ENCODE measurements around the gene DAGLB.
"Not testable (repeated sequence)": the region's sequence is repeated elsewhere in the genome, so short reads cannot be mapped to it uniquely, and the experiment has no call there.

DAGLB gene

GRCh38 chr7:6398943-6399342, 48.8 kb downstream of the DAGLB start:
- no peak for DNase-seq (ENCODE audit: low read depth in 2 of 2)

- not testable (repeated sequence) for DNase-seq (ENCODE audit: low read depth in 2 of 2)
Measured at GRCh38 chr7:6397759-6398495, 49.8 kb downstream of the DAGLB start.

- no peak for DNase-seq (ENCODE audit: low read depth in 2 of 2)
Measured at GRCh38 chr7:6395898-6396595, 51.7 kb downstream of the DAGLB start.

- no peak for DNase-seq (ENCODE audit: low read depth in 2 of 2)
Measured at GRCh38 chr7:6394114-6394513, 53.6 kb downstream of the DAGLB start.

- DNase-seq (ENCODE audit: low read depth in 2 of 2): no peak
Measured at GRCh38 chr7:6393667-6394056, 54.1 kb downstream of the DAGLB start.

- DNase-seq (ENCODE audit: low read depth in 2 of 2): peak in 1 of 2 experiments; percentile 29
Measured at GRCh38 chr7:6392712-6393666, 54.8 kb downstream of the DAGLB start.

- DNase-seq (ENCODE audit: low read depth in 2 of 2): no peak
Measured at GRCh38 chr7:6389728-6390127, 58.0 kb downstream of the DAGLB start.

- DNase-seq (ENCODE audit: low read depth in 2 of 2): no peak
Measured at GRCh38 chr7:6387734-6388294, 59.9 kb downstream of the DAGLB start.

GRCh38 chr7:6386779-6387178, 61.0 kb downstream of the DAGLB start:
- DNase-seq (ENCODE audit: low read depth in 2 of 2): no peak

GRCh38 chr7:6385909-6386560, 61.7 kb downstream of the DAGLB start:
- DNase-seq (ENCODE audit: low read depth in 2 of 2): no peak

GRCh38 chr7:6385110-6385781, 62.5 kb downstream of the DAGLB start:
- DNase-seq (ENCODE audit: low read depth in 2 of 2): no peak

- DNase-seq (ENCODE audit: low read depth in 2 of 2): no peak
Measured at GRCh38 chr7:6384327-6384726, 63.4 kb downstream of the DAGLB start.

GRCh38 chr7:6382817-6383216, 64.9 kb downstream of the DAGLB start:
- no peak for DNase-seq (ENCODE audit: low read depth in 2 of 2)

GRCh38 chr7:6381846-6382245, 65.9 kb downstream of the DAGLB start:
- not testable (repeated sequence) for DNase-seq (ENCODE audit: low read depth in 2 of 2)

- DNase-seq (ENCODE audit: low read depth in 2 of 2): no peak
Measured at GRCh38 chr7:6380310-6381095, 67.3 kb downstream of the DAGLB start.

GRCh38 chr7:6379886-6380285, 67.9 kb downstream of the DAGLB start:
- DNase-seq (ENCODE audit: low read depth in 2 of 2): no peak

- not testable (repeated sequence) for DNase-seq (ENCODE audit: low read depth in 2 of 2)
Measured at GRCh38 chr7:6378556-6378955, 69.2 kb downstream of the DAGLB start.

- no peak for DNase-seq (ENCODE audit: low read depth in 2 of 2)
Measured at GRCh38 chr7:6376820-6377219, 70.9 kb downstream of the DAGLB start.

GRCh38 chr7:6375348-6376101, 72.2 kb downstream of the DAGLB start:
- DNase-seq (ENCODE audit: low read depth in 2 of 2): no peak
